Stimulated activated CD4-positive, alpha-beta T cell treated with anti-CD3 and anti-CD28 coated beads, TNF-alpha, amount 100 ng/mL, for 1 hour (primary cell): ENCODE data around the gene CLTCL1.
"Not testable (repeated sequence)": the region's sequence is repeated elsewhere in the genome, so short reads cannot be mapped to it uniquely, and the experiment has no call there.

Experiments used
- DNase-seq, 3 donors: peaks; one replicate each; pipeline ENCODE4 v3.0.0-alpha.2; 2020; ENCODE audit warnings: low read depth in 3 of 3, low spot score in 1 of 3

CLTCL1 gene

DNA sequence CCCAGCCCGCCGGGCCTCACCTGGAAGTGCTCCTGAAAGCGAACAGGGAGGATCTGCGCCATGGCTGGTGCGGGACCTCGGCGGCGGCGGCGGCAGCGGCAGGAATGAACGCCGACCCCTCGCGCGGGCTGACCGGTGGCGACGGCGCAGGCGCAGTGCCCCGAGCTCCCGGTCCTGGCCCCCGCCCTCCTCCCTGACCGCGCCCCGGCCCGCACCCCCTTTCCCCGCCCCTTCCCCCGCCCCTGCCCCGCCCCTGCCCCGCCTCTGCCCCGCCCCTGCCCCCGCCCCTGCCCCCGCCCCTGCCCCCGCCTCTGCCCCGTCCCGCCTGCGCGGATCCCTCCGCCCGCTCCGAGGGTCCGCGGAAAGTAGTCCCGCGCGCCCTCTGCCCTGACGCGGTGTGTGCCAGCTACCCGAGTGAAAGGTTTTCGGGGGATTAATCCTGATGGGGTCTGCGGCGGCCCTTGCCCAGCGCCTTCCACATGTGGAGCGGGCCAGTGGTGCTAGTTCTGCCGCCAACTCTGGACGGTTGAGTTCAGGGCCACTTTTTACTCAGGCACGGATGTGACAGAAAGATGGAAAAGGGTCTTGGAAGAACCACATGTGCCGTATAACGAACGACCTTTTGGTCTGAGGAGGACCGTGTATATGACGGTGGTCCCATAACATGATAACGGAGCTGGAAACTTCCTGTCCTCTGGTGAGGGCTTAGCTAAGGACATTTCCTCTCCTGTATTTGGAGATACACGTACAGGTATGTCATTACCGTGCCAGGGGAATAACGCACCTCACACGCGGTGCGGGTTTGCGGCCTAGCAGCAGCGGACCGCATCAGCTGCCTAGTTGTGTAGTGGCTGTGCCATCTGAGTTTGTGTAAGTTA lies at the start of gene CLTCL1:
TSS of gene CLTCL1 (minus strand) at position 140 of the 878 bp plus-strand sequence. CDS start at position 62, 78 bp downstream.
- peak; percentile 12 to 58 (median 52) for DNase-seq

DNA sequence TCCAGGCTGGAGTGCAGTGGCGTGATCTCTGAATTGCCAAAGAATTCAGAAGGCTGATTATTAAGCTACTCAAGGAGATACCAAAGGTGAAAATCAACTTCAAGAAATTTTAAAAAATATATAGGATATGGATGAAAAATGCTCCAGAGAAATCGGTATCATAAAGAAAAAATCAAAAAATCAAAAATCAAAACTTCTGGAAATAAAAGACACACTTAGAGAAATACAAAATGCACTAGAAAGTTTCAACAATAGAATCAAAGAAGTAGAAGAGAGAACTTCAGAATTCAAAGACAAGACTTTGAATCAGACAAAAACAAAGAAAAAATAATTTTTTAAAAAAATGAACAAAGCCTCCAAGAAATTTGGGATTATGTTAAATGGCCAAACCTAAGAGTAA lies 45.6 kb upstream of the CLTCL1 start:
- DNase-seq, result no peak

DNA sequence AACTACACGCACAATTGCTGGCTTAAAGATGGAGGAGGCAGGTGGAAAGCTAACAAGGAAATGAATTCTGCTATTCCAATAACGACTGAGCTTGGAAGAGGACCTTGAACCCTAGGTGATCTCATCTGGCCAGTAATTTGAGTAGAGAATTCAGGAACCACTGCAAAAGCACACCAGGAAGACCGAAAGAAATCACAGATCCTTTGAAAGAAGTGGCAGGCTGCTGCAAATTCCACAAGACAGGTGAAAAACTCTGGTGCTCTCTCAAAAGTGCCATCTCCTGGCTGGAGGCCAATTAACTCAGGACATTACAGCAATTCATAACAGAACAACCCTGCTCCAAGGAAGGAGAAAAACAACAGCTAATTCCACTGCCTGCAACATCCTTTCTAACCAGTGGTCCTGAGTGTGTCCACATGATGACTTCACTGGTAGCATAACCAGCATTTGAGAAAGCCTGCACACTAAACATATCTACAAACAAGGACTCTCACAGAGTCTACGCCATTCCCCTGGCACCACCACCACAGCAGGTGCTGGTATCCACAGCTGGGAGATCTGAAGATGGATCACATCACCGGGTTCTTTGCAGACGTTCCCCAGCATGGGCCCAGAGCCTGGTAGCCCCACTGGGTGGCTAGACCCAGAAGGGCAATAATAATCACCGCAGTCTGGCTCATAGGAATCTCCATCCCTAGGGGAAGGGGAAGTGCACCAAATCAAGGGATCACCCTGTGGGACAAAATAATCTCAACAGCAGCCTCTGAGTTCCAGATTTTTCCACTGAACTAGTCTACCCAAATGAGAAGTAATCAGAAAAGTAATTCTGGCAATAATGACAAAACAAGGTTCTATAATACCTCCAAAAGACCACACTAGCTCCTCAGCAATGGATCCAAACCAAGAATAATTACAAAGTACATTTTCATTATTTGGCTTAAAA lies 44.9 kb upstream of the CLTCL1 start:
- no peak for DNase-seq

DNA sequence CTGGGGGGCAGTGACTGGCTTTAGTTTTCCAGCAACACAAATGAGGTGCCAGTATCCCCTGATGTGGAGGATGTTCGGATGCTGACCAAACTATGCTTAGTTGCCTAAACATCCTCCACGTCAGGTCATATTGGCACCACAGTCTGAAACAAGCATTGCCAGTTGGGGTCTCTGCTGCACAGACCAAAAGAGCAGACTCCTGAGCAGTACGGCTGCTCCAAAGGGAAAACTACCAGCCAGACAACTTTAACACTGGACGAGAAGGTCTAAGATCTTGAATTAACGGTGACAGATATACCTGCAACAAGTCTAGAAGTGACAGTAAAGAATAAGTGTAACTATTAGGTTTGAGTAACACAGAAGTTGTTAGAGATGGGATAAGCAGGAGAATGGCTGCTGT lies 40.5 kb upstream of the CLTCL1 start:
- no peak for DNase-seq

DNA sequence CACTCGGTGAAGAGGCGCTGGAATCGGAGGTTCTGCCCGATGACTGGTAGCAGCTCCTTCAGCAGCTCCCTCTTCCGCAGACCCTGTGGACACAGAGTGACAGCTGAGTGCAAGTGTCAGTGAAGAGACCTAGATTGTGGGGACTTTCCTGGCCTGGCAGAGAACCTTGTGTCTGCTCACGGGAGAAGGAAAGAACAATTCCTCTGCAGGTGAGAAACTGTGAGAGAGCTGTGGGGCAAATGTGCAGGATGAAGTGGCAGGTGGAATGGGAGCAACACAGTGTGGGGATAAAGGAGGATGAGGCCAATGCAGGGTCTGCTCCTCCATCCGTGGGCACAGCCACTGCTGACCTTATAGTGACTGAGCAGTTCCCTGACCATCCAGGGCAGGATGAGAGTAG lies 40.0 kb upstream of the CLTCL1 start:
- no peak for DNase-seq

DNA sequence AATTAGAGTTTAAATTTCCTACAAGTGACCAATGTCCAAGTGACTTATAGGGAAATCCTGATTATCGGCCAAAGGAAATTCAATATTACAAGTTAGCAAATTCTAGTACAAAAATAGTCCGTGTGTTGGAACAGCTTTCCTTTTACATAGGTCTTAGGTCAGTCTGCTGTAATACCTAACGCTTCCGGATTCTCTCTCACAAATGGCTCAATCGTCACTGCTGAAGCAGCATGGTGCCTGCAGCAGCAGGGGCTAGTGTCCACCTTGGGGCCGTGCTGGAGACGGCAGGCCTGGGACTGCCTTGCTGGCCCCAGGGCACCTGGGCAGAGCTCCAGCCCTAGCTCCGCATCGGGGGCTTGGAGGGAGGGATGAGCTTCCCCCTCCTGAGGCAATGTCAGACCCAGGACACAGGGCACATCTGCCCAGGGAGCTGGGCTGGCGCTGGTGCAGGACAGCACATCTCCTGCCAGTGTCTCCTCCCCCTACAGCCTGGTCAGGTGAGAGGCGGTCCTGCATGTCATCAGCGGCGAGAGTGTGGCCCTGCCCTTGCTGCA lies 39.4 kb upstream of the CLTCL1 start:
- DNase-seq, result no peak

DNA sequence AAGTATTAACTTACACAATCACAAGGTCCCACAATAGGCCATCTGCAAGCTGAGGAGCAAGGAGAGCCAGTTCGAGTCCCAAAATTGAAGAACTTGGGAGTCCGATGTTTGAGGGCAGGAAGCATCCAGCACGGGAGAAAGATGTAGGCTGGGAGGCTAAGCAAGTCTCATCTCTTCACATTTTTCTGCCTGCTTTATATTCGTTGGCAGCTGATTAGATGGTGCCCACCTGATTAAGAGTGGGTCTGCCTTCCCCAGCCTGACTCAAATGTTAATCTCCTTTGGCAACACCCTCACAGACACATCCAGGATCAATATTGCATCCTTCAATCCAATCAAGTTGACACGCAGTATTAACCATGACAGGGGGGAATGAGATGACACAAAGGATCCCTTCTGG lies 38.7 kb upstream of the CLTCL1 start:
- not testable (repeated sequence) for DNase-seq

DNA sequence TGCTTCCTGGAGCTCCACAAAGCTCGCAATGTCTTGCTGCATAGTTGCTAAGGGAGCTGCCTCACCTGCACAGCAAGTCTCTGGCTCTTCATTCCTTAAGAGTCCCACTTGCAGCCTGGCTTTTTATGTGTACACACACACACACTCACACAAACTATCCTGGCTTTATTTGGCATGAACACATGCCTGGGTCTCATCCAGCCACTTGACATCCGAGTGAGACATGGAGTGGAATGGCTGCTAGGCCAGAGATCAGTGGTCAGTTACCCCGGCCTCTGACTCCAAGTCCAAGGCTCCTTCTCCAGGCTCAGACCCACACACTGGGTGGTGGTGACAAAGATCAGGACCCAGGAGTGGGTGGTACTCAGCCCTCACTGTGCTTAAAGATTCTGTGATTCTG lies 37.9 kb upstream of the CLTCL1 start:
- no peak for DNase-seq

DNA sequence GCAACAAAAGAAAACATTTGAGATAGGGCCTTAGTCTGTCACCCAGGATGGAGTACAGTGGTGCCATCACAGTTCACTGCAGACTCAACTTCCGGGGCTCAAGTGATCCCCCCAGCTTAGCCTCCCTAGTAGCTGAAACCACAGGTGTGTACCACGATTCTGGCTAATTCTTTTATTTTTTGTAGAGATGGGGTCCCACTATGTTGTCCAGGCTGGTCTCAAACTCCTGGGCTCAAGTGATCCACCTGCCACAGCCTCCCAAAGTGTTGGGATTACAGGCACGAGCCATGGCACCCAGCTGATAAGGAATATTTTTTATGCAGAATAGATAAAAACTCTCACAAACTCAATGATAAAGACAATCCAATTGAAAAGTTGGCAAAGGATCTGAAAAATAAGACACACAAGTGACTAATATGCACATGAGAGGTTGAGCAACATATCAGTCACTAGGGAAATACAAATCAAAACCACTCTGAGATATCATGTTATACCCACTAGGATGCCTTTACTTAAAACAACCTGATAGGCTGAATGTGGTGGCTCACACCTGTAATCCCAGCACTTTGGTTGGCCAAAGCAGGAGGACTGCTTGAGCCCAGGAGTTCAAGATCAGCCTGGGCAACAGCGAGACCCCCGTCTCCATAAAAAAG lies 33.9 kb upstream of the CLTCL1 start:
- no peak for DNase-seq

DNA sequence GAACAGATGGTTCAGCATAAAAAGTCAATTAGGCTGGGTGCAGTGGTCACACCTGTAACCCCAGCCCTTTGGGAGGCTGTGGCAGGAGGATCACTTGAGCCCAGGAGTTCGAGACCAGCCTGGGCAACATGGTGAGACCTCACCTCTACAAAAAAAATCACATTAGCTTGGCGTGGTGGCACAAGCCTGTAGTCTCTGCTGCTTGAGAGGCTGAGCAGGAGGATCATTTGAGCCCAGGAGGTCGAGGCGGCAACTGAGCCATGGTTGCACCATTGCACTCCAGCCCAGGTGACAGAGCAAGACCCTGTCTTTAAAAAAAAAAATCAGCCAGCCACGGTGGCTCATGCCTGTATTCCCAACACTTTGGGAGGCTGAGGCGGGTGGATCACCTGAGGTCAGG lies 31.9 kb upstream of the CLTCL1 start:
- not testable (repeated sequence) for DNase-seq

DNA sequence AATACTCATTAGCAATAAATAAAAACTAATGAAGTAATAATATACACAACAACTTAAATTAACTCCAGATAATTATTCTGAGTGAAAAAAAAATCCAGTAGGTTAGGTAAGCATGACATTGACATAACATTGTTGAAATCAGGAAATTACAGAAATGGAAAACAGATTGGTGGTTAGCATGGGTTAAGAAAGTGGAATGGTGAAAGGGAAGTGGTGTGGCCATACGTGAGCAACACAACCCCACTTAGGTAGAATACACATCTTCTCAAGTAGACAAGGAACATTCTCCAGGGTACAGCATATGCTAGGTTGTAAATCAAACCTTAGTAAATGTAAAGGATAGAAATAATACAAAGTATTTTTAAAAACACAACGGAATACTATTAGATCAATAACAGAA lies 30.2 kb upstream of the CLTCL1 start:
- no peak for DNase-seq

DNA sequence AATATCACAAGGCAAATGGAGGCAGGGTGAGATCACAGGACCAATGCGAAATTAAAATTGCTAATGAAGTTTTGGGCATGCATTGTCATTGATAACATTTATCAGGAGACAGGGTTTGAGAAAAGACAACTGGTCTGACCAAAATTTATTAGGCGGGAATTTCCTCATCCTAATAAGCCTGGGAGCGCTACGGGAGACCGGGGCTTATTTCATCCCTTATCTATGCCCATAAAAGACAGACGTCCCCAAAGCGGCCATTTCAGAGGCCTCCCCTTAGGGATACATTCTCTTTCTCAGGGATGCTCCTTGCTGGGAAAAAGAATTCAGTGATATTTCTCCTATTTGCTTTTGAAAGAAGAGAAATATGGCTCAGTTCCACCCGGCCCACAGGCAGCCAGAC lies 28.6 kb upstream of the CLTCL1 start:
- DNase-seq, result not testable (repeated sequence)

DNA sequence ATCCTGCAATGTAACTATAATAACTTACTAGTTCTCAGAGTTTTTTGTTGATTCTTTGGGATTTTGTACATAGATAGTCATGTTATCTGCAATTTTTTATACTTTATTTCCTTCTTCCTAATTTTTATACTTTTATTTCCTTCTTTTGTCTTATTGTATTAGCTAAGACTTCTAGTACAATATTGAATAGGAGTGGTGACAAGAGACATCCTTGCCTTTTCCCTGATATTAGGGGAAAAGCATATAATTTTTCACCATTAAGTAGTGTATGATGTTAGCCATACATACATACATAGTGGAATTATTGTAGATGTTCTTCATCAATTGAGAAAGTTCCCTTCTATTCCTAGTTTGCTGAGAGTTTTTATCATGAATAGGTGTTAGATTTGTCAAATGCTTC lies 27.8 kb upstream of the CLTCL1 start:
- DNase-seq, result no peak

DNA sequence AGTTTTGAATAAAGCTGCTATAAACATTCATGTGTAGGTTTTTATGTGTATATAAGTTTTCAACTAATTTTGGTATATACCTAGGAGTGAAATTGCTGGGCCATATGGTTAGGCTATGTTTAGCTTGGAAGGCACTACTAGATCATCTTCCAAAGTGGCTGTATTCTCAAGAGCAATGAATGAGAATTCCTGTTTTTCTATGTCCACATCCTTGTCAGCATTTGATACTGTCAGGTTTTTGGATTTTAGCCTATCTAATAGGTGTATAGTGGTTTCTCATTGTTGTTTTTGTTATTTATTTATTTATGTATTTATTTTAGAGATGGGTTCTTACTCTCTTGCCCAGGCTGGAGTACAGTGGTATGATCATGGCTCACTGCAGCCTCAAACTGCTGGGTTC lies 26.3 kb upstream of the CLTCL1 start:
- DNase-seq, result no peak

DNA sequence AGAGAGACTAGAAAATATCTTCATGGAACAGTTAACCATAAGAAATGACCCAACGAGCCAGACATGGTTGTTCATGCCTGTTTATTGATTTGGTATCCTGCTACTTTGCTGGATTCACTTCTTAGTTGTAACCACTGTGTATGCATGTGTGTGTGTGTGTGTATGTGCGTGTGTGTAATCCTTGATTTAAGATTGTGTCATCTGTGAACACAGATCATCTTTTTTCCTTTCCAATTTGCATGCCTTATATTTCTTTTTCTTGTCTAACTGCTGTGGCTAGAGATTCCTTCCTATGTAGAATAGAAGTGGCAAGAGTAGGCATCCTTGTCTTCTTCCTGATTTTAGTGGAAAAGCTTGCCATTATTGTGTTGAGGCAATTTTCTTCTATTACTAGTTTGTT lies 16.4 kb upstream of the CLTCL1 start:
- DNase-seq, result no peak

DNA sequence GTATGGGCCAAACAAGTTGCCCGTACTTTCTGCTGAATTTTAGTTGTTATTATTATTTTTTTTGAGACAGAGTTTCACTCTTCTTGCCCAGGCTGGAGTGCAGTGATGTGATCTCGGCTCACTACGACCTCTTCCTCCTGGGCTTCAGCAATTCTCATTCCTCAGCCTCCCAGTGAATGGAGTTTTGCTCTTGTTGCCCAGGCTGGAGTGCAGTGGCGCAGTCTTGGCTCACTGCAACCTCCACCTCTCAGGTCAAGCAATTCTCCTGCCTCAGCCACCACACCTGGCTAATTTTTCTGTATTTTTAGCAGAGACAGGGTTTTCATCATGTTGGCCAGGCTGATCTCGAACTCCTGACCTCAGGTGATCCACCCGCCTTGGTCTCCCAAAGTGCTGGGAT lies 15.0 kb upstream of the CLTCL1 start:
- not testable (repeated sequence) for DNase-seq

DNA sequence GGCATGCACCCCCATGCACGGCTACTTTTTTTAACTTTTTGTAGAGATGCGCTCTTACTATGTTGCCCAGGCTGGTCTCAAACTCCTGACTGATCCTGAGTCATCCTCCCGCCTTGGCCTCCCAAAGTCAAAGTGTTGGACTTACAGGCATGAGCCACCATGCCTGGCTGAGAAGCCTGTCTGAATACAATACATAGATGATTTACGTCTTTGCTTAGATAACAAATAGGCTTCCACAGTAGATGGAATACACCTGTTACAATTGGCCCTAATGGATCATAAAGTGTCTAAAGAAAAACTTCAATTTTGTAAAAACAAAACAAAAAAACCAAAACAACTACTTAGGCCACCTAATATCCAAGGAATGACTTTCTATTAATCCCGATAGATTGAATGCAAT lies 13.0 kb upstream of the CLTCL1 start:
- no peak for DNase-seq

DNA sequence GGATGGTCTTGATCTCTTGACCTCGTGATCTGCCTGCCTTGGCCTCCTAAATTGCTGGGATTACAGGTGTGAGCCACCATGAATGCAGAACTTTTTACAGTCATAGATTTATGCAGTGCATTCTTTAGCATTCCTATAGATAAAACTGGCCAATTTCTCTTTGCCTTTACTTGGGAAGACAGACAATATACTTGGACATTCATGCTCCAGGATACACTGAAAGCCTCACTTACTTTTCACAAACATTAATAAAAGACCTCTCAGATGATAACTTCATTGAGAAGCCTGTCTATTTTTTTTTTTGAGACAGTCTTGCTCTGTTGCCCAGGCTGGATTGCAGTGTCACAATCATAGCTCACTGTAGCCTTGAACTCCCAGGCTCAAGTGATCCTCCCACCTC lies 12.3 kb upstream of the CLTCL1 start:
- no peak for DNase-seq

DNA sequence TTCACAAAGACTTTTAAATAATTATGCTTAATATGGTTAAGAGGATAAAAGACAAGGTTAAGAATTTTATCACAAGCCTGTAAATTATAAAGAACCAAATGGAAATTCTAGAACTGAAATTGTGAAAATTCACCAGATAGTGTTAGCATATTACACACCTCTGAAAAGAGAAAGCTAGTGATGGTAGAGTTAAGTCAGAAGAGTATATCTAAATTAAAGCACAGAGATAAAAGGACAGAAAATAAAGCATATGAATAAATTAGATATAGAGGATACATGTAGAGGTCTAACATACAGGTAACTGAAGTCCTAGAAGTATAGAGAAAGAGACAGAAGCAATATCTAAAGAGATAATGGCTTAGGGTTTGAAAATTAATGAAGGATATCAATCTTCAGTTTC lies 4.2 kb upstream of the CLTCL1 start:
- DNase-seq, result no peak

DNA sequence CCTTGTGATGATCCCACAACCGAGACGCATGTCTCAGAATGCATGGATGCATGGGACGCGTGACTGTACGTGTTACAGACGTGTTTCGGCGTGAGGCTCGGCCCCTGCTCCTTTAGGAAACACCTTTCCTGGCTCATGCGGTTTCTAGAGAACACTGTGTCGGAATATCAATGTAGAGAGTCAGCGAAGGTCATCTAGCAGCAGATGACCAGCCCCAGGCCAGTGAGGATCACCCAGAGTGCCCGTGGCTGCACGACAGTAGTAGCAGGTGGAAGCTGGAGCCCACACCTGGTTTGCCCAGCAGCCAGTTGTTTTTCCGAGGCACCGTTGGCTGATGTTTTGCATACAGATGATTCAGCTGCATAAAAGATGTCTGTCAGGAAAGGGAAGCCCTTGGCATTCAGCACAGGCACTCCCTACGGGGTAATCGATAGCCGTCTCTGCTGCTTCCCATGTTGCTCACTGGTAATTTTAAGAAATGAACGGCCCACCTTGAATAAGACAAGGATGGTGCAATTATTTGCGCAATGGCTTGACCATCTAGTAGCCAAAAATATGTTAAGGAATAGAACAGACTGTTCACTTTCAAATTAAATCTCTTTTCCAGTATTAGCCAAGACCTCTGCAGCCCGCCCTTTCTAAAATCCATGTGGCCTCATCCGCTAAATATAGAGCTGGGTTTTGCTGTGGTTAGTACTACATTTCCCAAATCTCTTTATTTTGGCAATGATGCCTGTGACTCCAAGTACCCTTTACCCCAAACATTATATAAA lies 1.1 kb upstream of the CLTCL1 start:
- DNase-seq, result no peak

DNA sequence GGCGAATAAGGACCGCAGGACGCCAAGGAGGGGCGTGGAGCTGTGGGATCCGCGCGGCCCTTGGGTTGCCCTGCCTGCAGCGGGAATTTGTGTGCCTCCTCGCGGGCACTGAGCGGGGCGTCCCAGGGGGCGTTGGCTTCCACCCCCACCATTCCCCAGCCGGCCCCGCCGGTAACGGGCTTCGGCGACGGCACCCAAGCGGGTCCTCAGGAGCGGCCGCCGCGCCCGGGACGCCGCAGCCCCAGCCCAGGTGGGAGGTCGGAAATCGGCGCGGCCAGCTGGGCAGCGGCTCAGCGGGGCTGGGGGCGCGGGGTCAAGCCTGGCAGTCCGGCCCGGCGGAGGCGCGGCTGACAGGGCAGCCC lies 320 bp downstream of the CLTCL1 start:
- DNase-seq, result peak in 1 of 3 donors; percentile 7
